Mucosa of rectum (tissue), 2 donors: ENCODE data around the gene HP.
"Not testable (repeated sequence)": the region's sequence is repeated elsewhere in the genome, so short reads cannot be mapped to it uniquely, and the experiment has no call there.

ENCODE experiments used
- H3K27ac ChIP-seq, 2 donors: one replicate each; pipeline ENCODE4 v1.7.0; 2013; ENCODE audit warnings: inconsistent platforms in 2 of 2, low read depth in 2 of 2, low read length in 2 of 2
- H3K27me3 ChIP-seq, 2 donors: one replicate each; pipeline ENCODE4 v1.7.0; 2013; ENCODE audit warnings: low read length in 2 of 2; ENCODE audit not compliant: control insufficient read depth in 2 of 2, insufficient read depth in 2 of 2
- H3K36me3 ChIP-seq, 2 donors: one replicate each; pipeline ENCODE4 v1.7.0; 2013; ENCODE audit warnings: low read length in 2 of 2; ENCODE audit not compliant: control insufficient read depth in 2 of 2, insufficient read depth in 2 of 2
- H3K4me1 ChIP-seq, 2 donors: one replicate each; pipeline ENCODE4 v1.7.0; 2013; ENCODE audit warnings: low read length in 2 of 2, mild to moderate bottlenecking in 1 of 2; ENCODE audit not compliant: control insufficient read depth in 2 of 2, insufficient read depth in 2 of 2
- H3K4me3 ChIP-seq, 2 donors: one replicate each; pipeline ENCODE4 v1.7.0; 2013; ENCODE audit warnings: low read length in 2 of 2
- H3K9ac ChIP-seq, 2 donors: one replicate each; pipeline ENCODE4 v1.7.0; 2013; ENCODE audit warnings: low read length in 2 of 2, low read depth in 1 of 2, mild to moderate bottlenecking in 1 of 2
- H3K9me3 ChIP-seq, 2 donors: one replicate each; pipeline ENCODE4 v1.7.0; 2013; ENCODE audit warnings: low read length in 2 of 2; ENCODE audit not compliant: control insufficient read depth in 2 of 2
- donor health status: healthy.
- donor health status: Normal muscosa, but diverticular disease.

Gene HP

GRCh38 chr16:72043058-72043457, 11.2 kb upstream of the HP start:
- Histone ChIP-seq H3K4me3 (no peak overlapping the region), H3K9me3 (no peaks in the 10 kb centered on the region), H3K36me3 (no peaks in the 10 kb centered on the region), H3K27ac (no peak overlapping the region), H3K9ac (no peak overlapping the region), H3K4me1 (no peaks in the 10 kb centered on the region), H3K27me3 (no peaks in the 10 kb centered on the region)

- Histone ChIP-seq H3K9ac (no peak overlapping the region), H3K36me3 (no peaks in the 10 kb centered on the region), H3K27me3 (no peaks in the 10 kb centered on the region), H3K9me3 (no peaks in the 10 kb centered on the region), H3K4me1 (no peaks in the 10 kb centered on the region), H3K27ac (no peak overlapping the region), H3K4me3 (no peak overlapping the region)
These were observed 10.8 kb upstream of the HP start for GRCh38 chr16:72043539-72043938.

- no peaks in the 10 kb centered on the region for H3K9me3 ChIP-seq
- H3K4me1 ChIP-seq, result no peaks in the 10 kb centered on the region
- H3K4me3 ChIP-seq, result no peak overlapping the region
- H3K27ac ChIP-seq, result no peak overlapping the region
- H3K36me3 ChIP-seq, result no peaks in the 10 kb centered on the region
- H3K27me3 ChIP-seq, result no peaks in the 10 kb centered on the region
- no peak overlapping the region for H3K9ac ChIP-seq
These were observed 10.0 kb upstream of the HP start for GRCh38 chr16:72044296-72044695.

- Histone ChIP-seq H3K36me3 (no peaks in the 10 kb centered on the region), H3K27me3 (no peaks in the 10 kb centered on the region), H3K9ac (no peak overlapping the region), H3K27ac (no peak overlapping the region), H3K9me3 (no peaks in the 10 kb centered on the region), H3K4me3 (no peak overlapping the region), H3K4me1 (no peaks in the 10 kb centered on the region)
These were observed 9.4 kb upstream of the HP start for GRCh38 chr16:72044825-72045359.

GRCh38 chr16:72049110-72049509, 5.2 kb upstream of the HP start:
- Histone ChIP-seq H3K4me3 (no peak overlapping the region), H3K27ac (no peak overlapping the region), H3K4me1 (no peaks in the 10 kb centered on the region), H3K36me3 (no peaks in the 10 kb centered on the region), H3K27me3 (no peaks in the 10 kb centered on the region), H3K9me3 (no peaks in the 10 kb centered on the region), H3K9ac (no peak overlapping the region)

- Histone ChIP-seq H3K4me3 (no peak overlapping the region), H3K9ac (no peak overlapping the region), H3K4me1 (no peaks in the 10 kb centered on the region), H3K36me3 (no peaks in the 10 kb centered on the region), H3K27ac (no peak overlapping the region), H3K9me3 (no peaks in the 10 kb centered on the region), H3K27me3 (no peaks in the 10 kb centered on the region)
These were observed 3.4 kb upstream of the HP start for GRCh38 chr16:72050769-72051464.

GRCh38 chr16:72051818-72052217, 2.5 kb upstream of the HP start:
- no peak overlapping the region for H3K4me3 ChIP-seq
- H3K9me3 ChIP-seq, result no peaks in the 10 kb centered on the region
- H3K9ac ChIP-seq, result no peak overlapping the region
- H3K4me1 ChIP-seq, result no peaks in the 10 kb centered on the region
- no peaks in the 10 kb centered on the region for H3K36me3 ChIP-seq
- H3K27ac ChIP-seq, result no peak overlapping the region
- H3K27me3 ChIP-seq, result no peaks in the 10 kb centered on the region

GRCh38 chr16:72055911-72056310, 1.6 kb downstream of the HP start:
- no peaks in the 10 kb centered on the region for H3K36me3 ChIP-seq
- H3K4me1 ChIP-seq, result no peaks in the 10 kb centered on the region
- no peaks in the 10 kb centered on the region for H3K9me3 ChIP-seq
- no peak overlapping the region for H3K27ac ChIP-seq
- H3K27me3 ChIP-seq, result no peaks in the 10 kb centered on the region
- H3K4me3 ChIP-seq, result no peak overlapping the region
- no peak overlapping the region for H3K9ac ChIP-seq

GRCh38 chr16:72057313-72057712, 3.0 kb downstream of the HP start:
- H3K36me3 ChIP-seq, H3K9me3 ChIP-seq, H3K27me3 ChIP-seq, H3K27ac ChIP-seq, H3K4me1 ChIP-seq, H3K9ac ChIP-seq, H3K4me3 ChIP-seq: not testable (repeated sequence)

- H3K9me3 ChIP-seq, H3K27ac ChIP-seq, H3K4me1 ChIP-seq, H3K27me3 ChIP-seq, H3K36me3 ChIP-seq, H3K9ac ChIP-seq, H3K4me3 ChIP-seq: not testable (repeated sequence)
These were observed 4.8 kb downstream of the HP start for GRCh38 chr16:72059060-72059459.
